ENCODE data around the gene SMYD3. TPM values are rescaled to one million over a fixed set of nuclear protein-coding genes. Genes with fewer than 3 reads are reported as not detected.

Gene SMYD3
- polyA plus RNA-seq, 1 donor, result 7.1 TPM

GRCh38 chr1:246142320-246142893 lies 364.7 kb downstream of the SMYD3 start:
- no peak for DNase-seq

- DNase-seq, result no peak
Measured at GRCh38 chr1:246141306-246141705, 365.8 kb downstream of the SMYD3 start.

GRCh38 chr1:246139745-246140182 lies 367.3 kb downstream of the SMYD3 start:
- DNase-seq, result no peak

- no peak for DNase-seq
Measured at GRCh38 chr1:246138781-246139180, 368.3 kb downstream of the SMYD3 start.

GRCh38 chr1:246136477-246136876 lies 370.6 kb downstream of the SMYD3 start:
- DNase-seq, result no peak

GRCh38 chr1:246134789-246135188 lies 372.3 kb downstream of the SMYD3 start:
- DNase-seq, result no peak

- DNase-seq, result no peak
Measured at GRCh38 chr1:246131095-246131494, 376.0 kb downstream of the SMYD3 start.

- no peak for DNase-seq
Measured at GRCh38 chr1:246128494-246129069, 378.5 kb downstream of the SMYD3 start.

GRCh38 chr1:246126580-246126979 lies 380.5 kb downstream of the SMYD3 start:
- no peak for DNase-seq

- no peak for DNase-seq
Measured at GRCh38 chr1:246122071-246122470, 385.0 kb downstream of the SMYD3 start.

- no peak for DNase-seq
Measured at GRCh38 chr1:246121533-246121932, 385.5 kb downstream of the SMYD3 start.

GRCh38 chr1:246117066-246117791 lies 389.9 kb downstream of the SMYD3 start:
- DNase-seq, result peak; percentile 15

GRCh38 chr1:246114369-246114768 lies 392.7 kb downstream of the SMYD3 start:
- no peak for DNase-seq

- DNase-seq, result no peak
Measured at GRCh38 chr1:246113555-246114095, 393.5 kb downstream of the SMYD3 start.

- DNase-seq, result no peak
Measured at GRCh38 chr1:246111570-246111969, 395.5 kb downstream of the SMYD3 start.

- no peak for DNase-seq
Measured at GRCh38 chr1:246110343-246111219, 396.5 kb downstream of the SMYD3 start.

- DNase-seq, result no peak
Measured at GRCh38 chr1:246108278-246108925, 398.7 kb downstream of the SMYD3 start.

GRCh38 chr1:246107516-246108277 lies 399.4 kb downstream of the SMYD3 start:
- DNase-seq, result no peak

GRCh38 chr1:246106342-246106763 lies 400.7 kb downstream of the SMYD3 start:
- no peak for DNase-seq

GRCh38 chr1:246104927-246105326 lies 402.2 kb downstream of the SMYD3 start:
- no peak for DNase-seq

- DNase-seq, result no peak
Measured at GRCh38 chr1:246099570-246099969, 407.5 kb downstream of the SMYD3 start.

Data from hindlimb muscle (tissue), 1 donor.